ENCODE data around the gene SPTLC1. TPM values are rescaled to one million over a fixed set of nuclear protein-coding genes. Genes with fewer than 3 reads are reported as not detected.

SPTLC1 gene
- total RNA-seq, 1 experiment from 2014 or later: 110 TPM

DNA sequence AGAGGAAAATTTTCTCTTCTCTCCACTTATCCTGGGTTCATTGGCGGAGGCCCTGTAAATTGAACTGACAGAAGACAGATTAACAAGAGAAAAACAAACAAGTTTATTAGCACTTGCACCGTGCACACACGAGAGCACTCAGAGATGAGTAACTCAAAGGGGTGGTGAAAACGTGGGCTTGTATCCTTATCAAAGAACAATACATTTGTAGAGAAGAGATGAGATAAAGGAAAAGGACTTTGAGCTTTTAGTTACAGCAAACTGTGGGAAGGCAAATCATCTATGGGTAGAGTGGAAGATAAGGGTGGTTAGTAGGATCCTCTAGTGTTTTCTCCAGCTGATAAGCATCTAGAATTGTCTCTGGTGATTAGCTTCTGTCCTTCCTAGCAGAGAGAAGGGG, 120.8 kb downstream of the SPTLC1 start:
- DNase-seq (ENCODE audit: extremely low read depth, low read depth): no peak

DNA sequence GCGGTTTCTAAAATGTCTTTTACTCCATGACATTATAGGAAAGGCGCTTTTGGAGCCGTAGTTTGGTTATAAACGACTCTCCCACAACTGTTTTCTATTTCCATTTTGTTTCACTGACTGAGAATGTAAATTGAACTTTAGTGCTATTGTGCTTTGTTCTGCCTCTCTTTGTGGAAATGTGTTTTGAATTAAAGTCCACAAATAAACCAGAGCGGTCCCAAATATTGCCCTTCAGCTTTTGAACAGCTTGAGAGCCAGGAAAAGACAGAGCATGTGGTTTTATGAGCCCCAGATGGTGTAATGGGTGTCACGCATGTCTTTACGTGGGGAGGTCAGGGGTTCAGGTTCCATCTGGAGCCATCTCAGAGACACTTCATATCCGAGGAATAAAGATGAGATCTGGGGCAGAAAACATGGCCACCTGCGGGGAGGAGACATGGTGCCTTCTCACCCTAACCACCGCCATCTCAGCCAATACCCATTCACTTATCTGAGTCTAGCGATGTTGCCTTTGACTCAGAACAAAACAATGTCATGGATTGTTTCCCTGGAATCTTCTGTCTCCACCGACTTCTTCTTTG, 122.7 kb downstream of the SPTLC1 start:
- DNase-seq (ENCODE audit: extremely low read depth, low read depth): no peak

DNA sequence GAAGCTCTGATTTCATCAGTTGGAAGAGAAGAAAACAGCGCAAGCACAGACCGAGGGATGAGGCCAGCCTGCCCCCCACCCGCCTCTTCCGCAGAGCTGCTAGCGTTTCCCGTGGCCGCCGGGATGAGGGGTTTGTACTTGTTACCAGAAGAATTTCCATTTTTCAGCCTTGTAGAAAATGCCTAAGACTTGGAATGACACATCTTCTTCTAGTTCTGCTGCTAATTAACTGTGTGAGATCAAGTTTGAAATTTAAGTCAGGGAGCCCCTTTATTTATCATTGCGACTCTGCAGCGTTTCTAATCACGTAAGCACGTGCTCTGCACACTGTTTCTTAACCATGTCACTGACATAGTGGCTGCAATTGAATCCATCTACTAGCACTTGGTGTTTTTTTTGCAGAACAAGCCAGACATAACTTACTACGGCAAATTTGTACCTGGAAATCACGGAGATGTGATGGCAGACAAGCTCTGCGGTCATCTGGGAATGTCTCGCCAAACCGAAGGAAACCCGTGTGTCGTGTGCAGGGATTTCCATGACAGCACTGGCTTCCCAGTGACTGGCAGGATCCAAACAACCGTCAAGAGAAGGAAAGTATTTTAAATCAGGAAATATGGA, 123.4 kb downstream of the SPTLC1 start:
- DNase-seq (ENCODE audit: extremely low read depth, low read depth): no peak

DNA sequence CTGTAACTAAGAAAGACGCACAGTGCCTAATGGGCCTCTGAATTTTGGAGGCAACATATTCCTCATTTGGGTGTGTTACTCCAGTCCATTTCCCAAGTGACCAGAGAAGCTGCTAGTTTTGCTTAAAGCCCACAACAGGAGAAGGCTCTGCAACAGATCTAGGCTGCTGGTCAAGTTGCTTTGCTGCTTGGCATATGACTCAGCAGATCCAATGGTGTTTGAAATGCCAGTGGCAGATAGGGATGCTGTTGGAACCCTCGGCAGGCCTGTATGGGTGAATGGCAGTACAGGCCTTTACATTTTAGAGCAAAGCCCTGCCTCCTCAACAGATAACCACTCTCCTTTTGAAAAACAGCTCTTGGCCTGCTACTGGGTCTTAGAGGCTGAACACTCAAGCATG, 129.0 kb downstream of the SPTLC1 start:
- DNase-seq (ENCODE audit: extremely low read depth, low read depth): peak; percentile 4

DNA sequence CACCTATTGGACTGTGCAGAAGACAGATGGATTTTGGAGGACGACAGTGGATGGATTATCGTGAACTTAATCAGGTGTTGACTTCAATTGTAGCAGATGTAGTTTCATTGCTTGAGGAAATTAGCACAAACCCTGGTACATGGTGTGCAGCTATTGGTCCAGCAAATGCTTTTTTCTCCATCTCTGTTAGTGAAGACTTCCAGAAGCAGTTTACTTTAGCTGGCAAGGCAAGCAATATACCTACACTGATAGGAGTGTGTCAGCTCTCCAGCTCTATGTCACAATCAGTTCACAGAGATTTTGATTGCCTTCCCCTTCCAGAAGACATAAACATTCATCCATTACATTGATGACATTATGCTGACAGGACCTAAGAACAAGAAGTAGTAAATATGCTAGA, 129.5 kb downstream of the SPTLC1 start:
- DNase-seq (ENCODE audit: extremely low read depth, low read depth): no peak

Small RNAs within 50 kb of the gene (small RNA-seq; reads per million reads assigned to genes)
- gene MTATP6P29: 0 reads per million in 2 experiments
- gene MTND4LP7: 0 to 0.02 reads per million in 2 experiments

Other genes starting within 250 kb of the SPTLC1 start
- gene ROR2, start 165.2 kb downstream of the SPTLC1 start, total RNA-seq (2014; rRNA removed; shearing (Covaris generic)): 0.10 and 0.14 TPM in 2 replicates
- gene IARS1, start 178.3 kb upstream of the SPTLC1 start, total RNA-seq (2014; rRNA removed; shearing (Covaris generic)): 651 and 698 TPM in 2 replicates
- gene NOL8, start 209.9 kb upstream of the SPTLC1 start, total RNA-seq (2014; rRNA removed; shearing (Covaris generic)): 30.5 and 38.5 TPM in 2 replicates
- 5.1 and 7.4 TPM in 2 replicates for gene CENPP, start 210.5 kb upstream of the SPTLC1 start, total RNA-seq (2014; rRNA removed; shearing (Covaris generic))

Data from NCI-H460 (cell line).